Adrenal gland (tissue), 19 donors: ENCODE measurements around the gene RANBP3L. TPM values are rescaled to one million over a fixed set of nuclear protein-coding genes. Genes with fewer than 3 reads are reported as not detected.
"Not testable (repeated sequence)": the region's sequence is repeated elsewhere in the genome, so short reads cannot be mapped to it uniquely, and the experiment has no call there.

Experiments used
- DNase-seq, 7 donors: peaks; one replicate each; pipeline ENCODE4 v3.0.0-alpha.2; 2019 to 2020
- H3K27ac ChIP-seq, 5 donors: fragments of 200-600 bp; sonication (generic) in 4 of 5; 1 replicate in 3 of 5; 2 replicates in 2 of 5; pipeline versions ENCODE4 v1.5.1 to v1.8.0; 2016 to 2020; ENCODE audit warnings: mild to moderate bottlenecking in 1 of 5
- H3K27me3 ChIP-seq: fragments of 200-600 bp; 2 replicates; pipeline ENCODE4 v1.8.0; 2021
- H3K36me3 ChIP-seq, 2 donors: fragments of 200-600 bp; replicated peaks in 1 of 2; 1 replicate in 1 of 2; 2 replicates in 1 of 2; pipeline versions ENCODE4 v1.5.1 to v1.8.0; 2018 to 2022
- H3K4me1 ChIP-seq, 2 donors: fragments of 200-600 bp; replicated peaks in 1 of 2; 1 replicate in 1 of 2; 2 replicates in 1 of 2; pipeline versions ENCODE4 v1.5.1 to v1.8.0; 2018 to 2021
- H3K4me3 ChIP-seq, 4 donors: fragments of 200-600 bp; sonication (generic) in 3 of 4; one replicate each; pipeline ENCODE4 v1.5.1; 2016 to 2018
- H3K9me3 ChIP-seq, 3 donors: fragments of 200-600 bp; sonication (generic) in 1 of 3; replicated peaks in 1 of 3; 1 replicate in 2 of 3; 2 replicates in 1 of 3; pipeline versions ENCODE4 v1.5.1 to v1.8.0; 2016 to 2021
- CTCF ChIP-seq, 6 experiments: fragments of 450-650 bp in 4 of 6; fragments of 200-600 bp in 2 of 6; sonication (generic) in 1 of 6; IDR thresholded peaks; 1 replicate in 5 of 6; 2 replicates in 1 of 6; pipeline versions ENCODE4 v1.5.1 to v1.8.0; 2016 to 2021; ENCODE audit warnings: antibody characterized with exemption in 6 of 6, mild to moderate bottlenecking in 2 of 6, moderate library complexity in 1 of 6
- POLR2A ChIP-seq, 2 donors: fragments of 450-650 bp; IDR thresholded peaks; one replicate each; pipeline ENCODE4 v1.6.1; 2017; ENCODE audit warnings: antibody characterized with exemption in 2 of 2, mild to moderate bottlenecking in 2 of 2, moderate library complexity in 1 of 2
- WGBS, 4 donors: extraction: QIAGEN DNeasy Blood & Tissue Kit in 2 of 4; methylation state at CpG; one replicate each; pipeline versions ENCODE4 v1.1.5 to v1.1.7; 2013 to 2017; 5-methylcytosine and 5-hydroxymethylcytosine counted together
- intact Hi-C, 2 donors: fragments of 100-400 bp; cut with DNase I; formaldehyde crosslinking; loops; one replicate each; pipeline versions ENCODE4 v1.14.1 to v1.15.0; 2022 to 2023
- long read RNA-seq, 10 donors: library from polyadenylated mRNA in 3 of 10; unstranded in 2 of 10; stranded (forward) in 1 of 10; transcript quantifications; one replicate each; pipeline ENCODE4 v2.0.0 and lab custom pipeline, GENCODE V29; 2021 to 2026
- polyA plus RNA-seq, 3 donors: library from polyadenylated mRNA; stranded (reverse); fragments of 200-250 nt in 2 of 3; fragments of 350-450 nt in 1 of 3; fragmentation: Illumina TruSeq in 1 of 3; extraction: RNeasy Lipid Tissue Mini Kit (QIAGEN cat#74804) in 1 of 3; gene quantifications; one replicate each; pipeline ENCODE4 v1.2.3, GENCODE V29; 2013 to 2014
- total RNA-seq, 9 donors: library from RNA; depleted of rRNA in 4 of 9; stranded (reverse); fragments of >200 nt in 4 of 9; fragments of 120-200 nt in 1 of 9; fragmentation: NEBNext Ultra II Directional in 1 of 9; extraction: Animal tissue kit (Norgen Biotek cat#: 25700) in 1 of 9; gene quantifications; one replicate each; pipeline versions ENCODE4 v1.1.0 to v1.2.4, GENCODE V29; 2013 to 2023
- donor health status: healthy with polysubstance abuse.
- donor health status: Bipolar disorder and iron deficiency.
- donor health status: DM: yes; HTN: yes; CAD: no.
- donor health status: DM: no; HTN: no; CAD: no.
- donor health status: DM: no; HTN: no; CAD: no.
- donor health status: DM: yes; HTN: yes; CAD: no.

Gene RANBP3L
- total RNA-seq (10 to 100 TPM in 1 of 9 donors, 1 to 10 TPM in 8; 1.0 to 21.6 (median 2.8) TPM), polyA plus RNA-seq (1 to 10 TPM in 2 of 3 donors, under 1 TPM in 1; 0.30 to 1.4 (median 1.0) TPM)
- long read RNA-seq, donor 1, partial matches to known transcripts, result 0 of 1 reads
- long read RNA-seq, donor 1, other reads (novel, unspliced or antisense), result 0 of 1 reads
- long read RNA-seq, donor 2, result 0 reads
- long read RNA-seq, donor 3, partial matches to known transcripts, result 0 of 1 reads
- long read RNA-seq, donor 3, other reads (novel, unspliced or antisense), result 0 of 1 reads
- long read RNA-seq, donor 4, partial matches to known transcripts, result 1 of 4 reads
- long read RNA-seq, donor 4, other reads (novel, unspliced or antisense), result 1 of 4 reads
- long read RNA-seq, donor 5, transcript RANBP3L-201 (14 exons, 3,104 nt), result major isoform, 5 of 6 reads
- long read RNA-seq, donor 5, partial matches to known transcripts, result 1 of 6 reads
- long read RNA-seq, donor 5, other reads (novel, unspliced or antisense), result 0 of 6 reads
- long read RNA-seq, donor 6, partial matches to known transcripts, result 1 of 2 reads
- long read RNA-seq, donor 6, other reads (novel, unspliced or antisense), result 1 of 2 reads
- long read RNA-seq, donor 7, result 0 reads
- long read RNA-seq, donor 8, result 0 reads
- long read RNA-seq, donor 9, result 0 reads
- long read RNA-seq, donor 10, result 0 reads

- Histone ChIP-seq H3K4me3 (peak within 1 kb of the TSS in 2 of 4 donors; percentile 16 to 48), H3K9me3 (no peaks in the 10 kb centered on the region), H3K27me3 (no peaks in the 10 kb centered on the region), H3K36me3 (no peaks in the 10 kb centered on the region), H3K27ac (peak within 1 kb of the TSS; percentile 74 to 92 (median 83)), H3K4me1 (peaks cover 18 to 45% of the 10 kb centered on the region in 2 donors)
- TF ChIP-seq CTCF (IDR thresholded peaks at IDR 0.05) (peak in 1 of 6 experiments; percentile 12), POLR2A (IDR thresholded peaks at IDR 0.05) (peak in 1 of 2 donors; percentile 73)
- intact Hi-C loops, result no loop called here
- 4 to 10% (median 6%) methylated on average over 5 of the region's 5 CpGs for WGBS, 4 donors
- DNase-seq, result peak; percentile 28 to 59 (median 47)
Measured at GRCh38 chr5:36301858-36302603, at the start of gene RANBP3L. Gene RANBP3L (minus strand): TSS chr5:36301902. CDS start chr5:36301416, 486 bp downstream.

- 72 to 82% (median 79%) methylated on average over 5 of the region's 5 CpGs for WGBS, 4 donors
- intact Hi-C loops, result no loop called here
Measured at GRCh38 chr5:36346896-36347690, 45.4 kb upstream of the RANBP3L start.

GRCh38 chr5:36344899-36345298 lies 43.2 kb upstream of the RANBP3L start:
- TF ChIP-seq POLR2A (IDR thresholded peaks at IDR 0.05) (no peak), CTCF (IDR thresholded peaks at IDR 0.05) (no peak)

More at GRCh38 chr5:36346896-36347690, 45.4 kb upstream of the RANBP3L start:
- H3K9me3 ChIP-seq, result no peaks in the 10 kb centered on the region
- H3K4me1 ChIP-seq, result no peaks in the 10 kb centered on the region
- TF ChIP-seq CTCF (IDR thresholded peaks at IDR 0.05) (no peak), POLR2A (IDR thresholded peaks at IDR 0.05) (no peak)
- DNase-seq, result no peak
- no peaks in the 10 kb centered on the region for H3K36me3 ChIP-seq
- H3K4me3 ChIP-seq, result no peak overlapping the region
- H3K27ac ChIP-seq, result no peak overlapping the region
- no peaks in the 10 kb centered on the region for H3K27me3 ChIP-seq

GRCh38 chr5:36341720-36342119 lies 40.0 kb upstream of the RANBP3L start:
- H3K4me1 ChIP-seq, intact Hi-C loops, H3K27ac ChIP-seq, H3K4me3 ChIP-seq, H3K27me3 ChIP-seq, H3K9me3 ChIP-seq, DNase-seq, H3K36me3 ChIP-seq: not testable (repeated sequence)
- 68 to 83% (median 79%) methylated on average over 4 of the region's 4 CpGs for WGBS, 4 donors

More at GRCh38 chr5:36344899-36345298, 43.2 kb upstream of the RANBP3L start:
- no peak for DNase-seq
- Histone ChIP-seq H3K4me1 (no peaks in the 10 kb centered on the region), H3K27ac (no peak overlapping the region), H3K36me3 (no peaks in the 10 kb centered on the region), H3K4me3 (no peak overlapping the region), H3K9me3 (no peaks in the 10 kb centered on the region), H3K27me3 (no peaks in the 10 kb centered on the region)
- WGBS, 4 donors, result 35 to 53% (median 44%) methylated on average over 2 of the region's 2 CpGs
- intact Hi-C loops, result no loop called here
